ENCODE results near the gene LZTS3.

The LZTS3 gene

DNA sequence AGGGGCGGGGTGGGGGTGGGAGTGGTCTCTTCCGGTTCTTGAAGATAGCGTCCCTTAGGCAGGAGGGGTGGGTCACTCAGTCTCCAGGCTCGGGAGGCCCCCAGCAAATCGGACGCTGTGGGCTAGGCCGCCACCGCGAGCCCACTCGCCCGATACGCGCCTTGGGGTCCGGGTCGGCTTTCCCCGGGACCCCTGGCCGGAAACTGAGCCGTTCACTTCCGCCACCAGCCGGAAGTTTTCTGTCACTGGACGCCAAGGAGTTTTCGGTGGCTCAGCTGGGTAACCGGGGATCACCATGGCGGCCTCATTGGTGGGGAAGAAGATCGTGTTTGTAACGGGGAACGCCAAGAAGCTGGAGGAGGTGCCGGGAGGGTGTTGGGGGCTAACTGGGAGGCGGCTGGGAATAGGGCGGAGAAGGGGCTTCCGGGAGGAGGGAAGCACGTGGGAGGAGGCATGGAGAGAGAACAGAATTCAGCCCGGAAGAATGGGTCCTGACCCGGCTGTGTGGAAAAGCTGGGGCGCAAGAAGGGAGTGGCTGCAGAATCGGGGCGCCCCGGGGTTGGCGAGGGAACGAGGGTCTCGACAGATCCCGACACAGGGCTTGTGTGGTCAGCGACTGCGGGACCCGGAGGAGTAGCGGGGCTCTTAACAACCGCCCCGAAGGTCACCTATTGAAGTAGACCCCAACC is 36.1 kb upstream of the LZTS3 start, which contains the start of gene ITPA (continued):
- TF ChIP-seq ZNF837 (tag by site-specific recombination; IDR thresholded peaks at IDR 0.05) (no peak), KLF16 (tag by site-specific recombination; IDR thresholded peaks at IDR 0.05) (no peak), ZNF221 (tag by site-specific recombination; IDR thresholded peaks at IDR 0.05; ENCODE audit: borderline replicate concordance) (no peak), ZNF785 (tag by site-specific recombination; IDR thresholded peaks at IDR 0.05) (no peak), ZSCAN18 (tag by site-specific recombination; IDR thresholded peaks at IDR 0.05) (no peak), ZNF19 (tag by site-specific recombination; IDR thresholded peaks at IDR 0.05; ENCODE audit: low read depth) (no peak), ZNF660 (tag by site-specific recombination; IDR thresholded peaks at IDR 0.05) (no peak), ZBTB17 (tag by site-specific recombination; IDR thresholded peaks at IDR 0.05) (peak; percentile 57; the same call in 1 of the 2 replicates), ZNF391 (tag by site-specific recombination; IDR thresholded peaks at IDR 0.05; ENCODE audit: borderline replicate concordance, low read depth) (no peak), ZFP3 (tag by site-specific recombination; IDR thresholded peaks at IDR 0.05; ENCODE audit: low read depth) (no peak), YY2 (tag by site-specific recombination; IDR thresholded peaks at IDR 0.05) (peak; percentile 68; the same call in 1 of the 2 replicates), ZNF112 (tag by site-specific recombination; IDR thresholded peaks at IDR 0.05) (no peak), ZBTB10 (tag by site-specific recombination; IDR thresholded peaks at IDR 0.05) (peak; percentile 71), IKZF3 (tag by site-specific recombination; IDR thresholded peaks at IDR 0.05) (no peak), ZNF140 (tag by site-specific recombination; IDR thresholded peaks at IDR 0.05) (no peak), SP3 (tag by site-specific recombination; IDR thresholded peaks at IDR 0.05) (peak; percentile 76), SETDB1 (IDR thresholded peaks at IDR 0.05; ENCODE audit: insufficient read length, low read length) (no peak), REPIN1 (tag by site-specific recombination; IDR thresholded peaks at IDR 0.05; ENCODE audit: low read depth) (no peak), ZBTB21 (tag by site-specific recombination; IDR thresholded peaks at IDR 0.05) (no peak), ZNF501 (tag by site-specific recombination; IDR thresholded peaks at IDR 0.05) (peak; percentile 25; the same call in 1 of the 2 replicates)
- TF ChIP-seq, protein P1, sequence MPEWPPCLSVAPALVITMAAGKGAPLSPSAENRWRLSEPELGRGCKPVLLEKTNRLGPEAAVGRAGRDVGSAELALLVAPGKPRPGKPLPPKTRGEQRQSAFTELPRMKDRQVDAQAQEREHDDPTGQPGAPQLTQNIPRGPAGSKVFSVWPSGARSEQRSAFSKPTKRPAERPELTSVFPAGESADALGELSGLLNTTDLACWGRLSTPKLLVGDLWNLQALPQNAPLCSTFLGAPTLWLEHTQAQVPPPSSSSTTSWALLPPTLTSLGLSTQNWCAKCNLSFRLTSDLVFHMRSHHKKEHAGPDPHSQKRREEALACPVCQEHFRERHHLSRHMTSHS (tag by site-specific recombination; IDR thresholded peaks at IDR 0.05), result no peak
- TF ChIP-seq, protein P2, sequence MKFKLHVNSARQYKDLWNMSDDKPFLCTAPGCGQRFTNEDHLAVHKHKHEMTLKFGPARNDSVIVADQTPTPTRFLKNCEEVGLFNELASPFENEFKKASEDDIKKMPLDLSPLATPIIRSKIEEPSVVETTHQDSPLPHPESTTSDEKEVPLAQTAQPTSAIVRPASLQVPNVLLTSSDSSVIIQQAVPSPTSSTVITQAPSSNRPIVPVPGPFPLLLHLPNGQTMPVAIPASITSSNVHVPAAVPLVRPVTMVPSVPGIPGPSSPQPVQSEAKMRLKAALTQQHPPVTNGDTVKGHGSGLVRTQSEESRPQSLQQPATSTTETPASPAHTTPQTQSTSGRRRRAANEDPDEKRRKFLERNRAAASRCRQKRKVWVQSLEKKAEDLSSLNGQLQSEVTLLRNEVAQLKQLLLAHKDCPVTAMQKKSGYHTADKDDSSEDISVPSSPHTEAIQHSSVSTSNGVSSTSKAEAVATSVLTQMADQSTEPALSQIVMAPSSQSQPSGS (tag by site-specific recombination; IDR thresholded peaks at IDR 0.05; ENCODE audit: low read depth), result no peak
- TF ChIP-seq, protein P3, sequence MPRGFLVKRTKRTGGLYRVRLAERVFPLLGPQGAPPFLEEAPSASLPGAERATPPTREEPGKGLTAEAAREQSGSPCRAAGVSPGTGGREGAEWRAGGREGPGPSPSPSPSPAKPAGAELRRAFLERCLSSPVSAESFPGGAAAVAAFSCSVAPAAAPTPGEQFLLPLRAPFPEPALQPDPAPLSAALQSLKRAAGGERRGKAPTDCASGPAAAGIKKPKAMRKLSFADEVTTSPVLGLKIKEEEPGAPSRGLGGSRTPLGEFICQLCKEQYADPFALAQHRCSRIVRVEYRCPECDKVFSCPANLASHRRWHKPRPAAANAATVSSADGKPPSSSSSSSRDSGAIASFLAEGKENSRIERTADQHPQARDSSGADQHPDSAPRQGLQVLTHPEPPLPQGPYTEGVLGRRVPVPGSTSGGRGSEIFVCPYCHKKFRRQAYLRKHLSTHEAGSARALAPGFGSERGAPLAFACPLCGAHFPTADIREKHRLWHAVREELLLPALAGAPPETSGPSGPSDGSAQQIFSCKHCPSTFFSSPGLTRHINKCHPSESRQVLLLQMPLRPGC (tag by site-specific recombination; IDR thresholded peaks at IDR 0.05), result no peak
- TF ChIP-seq, protein P4, sequence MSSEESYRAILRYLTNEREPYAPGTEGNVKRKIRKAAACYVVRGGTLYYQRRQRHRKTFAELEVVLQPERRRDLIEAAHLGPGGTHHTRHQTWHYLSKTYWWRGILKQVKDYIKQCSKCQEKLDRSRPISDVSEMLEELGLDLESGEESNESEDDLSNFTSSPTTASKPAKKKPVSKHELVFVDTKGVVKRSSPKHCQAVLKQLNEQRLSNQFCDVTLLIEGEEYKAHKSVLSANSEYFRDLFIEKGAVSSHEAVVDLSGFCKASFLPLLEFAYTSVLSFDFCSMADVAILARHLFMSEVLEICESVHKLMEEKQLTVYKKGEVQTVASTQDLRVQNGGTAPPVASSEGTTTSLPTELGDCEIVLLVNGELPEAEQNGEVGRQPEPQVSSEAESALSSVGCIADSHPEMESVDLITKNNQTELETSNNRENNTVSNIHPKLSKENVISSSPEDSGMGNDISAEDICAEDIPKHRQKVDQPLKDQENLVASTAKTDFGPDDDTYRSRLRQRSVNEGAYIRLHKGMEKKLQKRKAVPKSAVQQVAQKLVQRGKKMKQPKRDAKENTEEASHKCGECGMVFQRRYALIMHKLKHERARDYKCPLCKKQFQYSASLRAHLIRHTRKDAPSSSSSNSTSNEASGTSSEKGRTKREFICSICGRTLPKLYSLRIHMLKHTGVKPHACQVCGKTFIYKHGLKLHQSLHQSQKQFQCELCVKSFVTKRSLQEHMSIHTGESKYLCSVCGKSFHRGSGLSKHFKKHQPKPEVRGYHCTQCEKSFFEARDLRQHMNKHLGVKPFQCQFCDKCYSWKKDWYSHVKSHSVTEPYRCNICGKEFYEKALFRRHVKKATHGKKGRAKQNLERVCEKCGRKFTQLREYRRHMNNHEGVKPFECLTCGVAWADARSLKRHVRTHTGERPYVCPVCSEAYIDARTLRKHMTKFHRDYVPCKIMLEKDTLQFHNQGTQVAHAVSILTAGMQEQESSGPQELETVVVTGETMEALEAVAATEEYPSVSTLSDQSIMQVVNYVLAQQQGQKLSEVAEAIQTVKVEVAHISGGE (tag by site-specific recombination; conservative IDR thresholded peaks at IDR 0.05; ENCODE audit: low read depth), result peak; percentile 97
- TF ChIP-seq, protein P5, sequence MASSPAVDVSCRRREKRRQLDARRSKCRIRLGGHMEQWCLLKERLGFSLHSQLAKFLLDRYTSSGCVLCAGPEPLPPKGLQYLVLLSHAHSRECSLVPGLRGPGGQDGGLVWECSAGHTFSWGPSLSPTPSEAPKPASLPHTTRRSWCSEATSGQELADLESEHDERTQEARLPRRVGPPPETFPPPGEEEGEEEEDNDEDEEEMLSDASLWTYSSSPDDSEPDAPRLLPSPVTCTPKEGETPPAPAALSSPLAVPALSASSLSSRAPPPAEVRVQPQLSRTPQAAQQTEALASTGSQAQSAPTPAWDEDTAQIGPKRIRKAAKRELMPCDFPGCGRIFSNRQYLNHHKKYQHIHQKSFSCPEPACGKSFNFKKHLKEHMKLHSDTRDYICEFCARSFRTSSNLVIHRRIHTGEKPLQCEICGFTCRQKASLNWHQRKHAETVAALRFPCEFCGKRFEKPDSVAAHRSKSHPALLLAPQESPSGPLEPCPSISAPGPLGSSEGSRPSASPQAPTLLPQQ (tag by site-specific recombination; IDR thresholded peaks at IDR 0.05), result peak; percentile 58
